ENCODE data around the gene COG5. TPM values are rescaled to one million over a fixed set of nuclear protein-coding genes. Genes with fewer than 3 reads are reported as not detected.

The COG5 gene
- total and polyA plus RNA-seq, 2 of the 8 experiments (the other 6 are each of a cell fraction or from before 2014, with no cell fraction given) = 10.5 to 28.1 TPM

DNA sequence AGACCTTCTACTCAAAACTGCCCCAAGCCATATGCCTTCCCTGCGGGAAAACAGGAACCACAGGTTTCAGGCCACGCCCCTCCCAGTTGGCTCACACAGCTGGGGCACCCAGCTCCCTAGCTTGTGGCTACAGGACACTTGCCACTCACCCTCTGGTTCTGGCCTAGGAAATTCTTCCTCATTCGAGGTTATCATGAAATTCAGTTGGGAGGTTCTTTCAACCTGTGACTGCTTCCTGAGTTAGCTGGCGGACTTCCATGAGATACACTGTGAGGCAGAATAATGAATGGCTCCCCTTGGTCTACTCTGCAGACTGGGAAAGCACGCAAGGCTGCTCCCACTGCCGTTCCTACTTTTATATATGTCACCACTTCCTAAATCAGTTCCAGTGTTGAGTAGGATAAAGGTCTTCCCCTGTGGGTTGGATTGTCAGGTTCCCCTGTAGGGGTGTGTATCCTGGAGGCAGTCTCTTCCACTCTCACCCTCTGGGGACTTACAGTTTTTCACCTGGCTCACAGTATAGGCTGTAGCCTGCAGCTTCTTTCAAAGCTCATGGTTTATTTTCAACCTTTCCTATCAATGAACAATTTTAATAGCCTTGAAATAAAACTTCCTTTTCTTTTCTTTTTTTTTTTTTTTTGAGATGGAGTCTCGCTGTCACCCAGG is 56.9 kb downstream of the COG5 start (continued):
- TF ChIP-seq CTCF (IDR thresholded peaks at IDR 0.05; ENCODE audit: control extremely low read depth in 1 of 3, insufficient read depth in 1 of 3, low read depth in 1 of 3, low read length in 3 of 3) = no peak
- no peak for TF ChIP-seq RBBP5 (IDR thresholded peaks at IDR 0.05; ENCODE audit: borderline replicate concordance, low read depth, low read length)
- TF ChIP-seq TAF1 (IDR thresholded peaks at IDR 0.05; ENCODE audit: low read depth, low read length) = no peak
- TF ChIP-seq GABPA (IDR thresholded peaks at IDR 0.05; ENCODE audit: borderline replicate concordance, insufficient read depth, low read length) = no peak
